IPS-18a (cell line): ENCODE data around the gene CTNNBL1.
A peak's percentile ranks its signal among the peaks of the same experiment; 100 is the strongest.

Source experiments
- H3K27ac ChIP-seq: one replicate; pipeline ENCODE4 v1.5.1; 2013; ENCODE audit warnings: low read length
- H3K27me3 ChIP-seq: one replicate; pipeline ENCODE4 v1.6.1; 2013; ENCODE audit warnings: mild to moderate bottlenecking, low read length; ENCODE audit not compliant: control insufficient read depth, insufficient read depth
- H3K36me3 ChIP-seq: one replicate; pipeline ENCODE4 v1.6.1; 2013; ENCODE audit warnings: low read depth, low read length; ENCODE audit not compliant: control insufficient read depth
- H3K4me1 ChIP-seq: one replicate; pipeline ENCODE4 v1.6.1; 2013; ENCODE audit warnings: low read depth, low read length; ENCODE audit not compliant: control insufficient read depth
- H3K4me3 ChIP-seq: one replicate; pipeline ENCODE4 v1.5.1; 2013; ENCODE audit warnings: low read length
- H3K9ac ChIP-seq: one replicate; pipeline ENCODE4 v1.6.1; 2013; ENCODE audit warnings: mild to moderate bottlenecking, low read length, moderate library complexity
- H3K9me3 ChIP-seq: one replicate; pipeline ENCODE4 v1.6.1; 2013; ENCODE audit warnings: low read depth, low read length; ENCODE audit not compliant: control insufficient read depth

The CTNNBL1 gene, protein sequence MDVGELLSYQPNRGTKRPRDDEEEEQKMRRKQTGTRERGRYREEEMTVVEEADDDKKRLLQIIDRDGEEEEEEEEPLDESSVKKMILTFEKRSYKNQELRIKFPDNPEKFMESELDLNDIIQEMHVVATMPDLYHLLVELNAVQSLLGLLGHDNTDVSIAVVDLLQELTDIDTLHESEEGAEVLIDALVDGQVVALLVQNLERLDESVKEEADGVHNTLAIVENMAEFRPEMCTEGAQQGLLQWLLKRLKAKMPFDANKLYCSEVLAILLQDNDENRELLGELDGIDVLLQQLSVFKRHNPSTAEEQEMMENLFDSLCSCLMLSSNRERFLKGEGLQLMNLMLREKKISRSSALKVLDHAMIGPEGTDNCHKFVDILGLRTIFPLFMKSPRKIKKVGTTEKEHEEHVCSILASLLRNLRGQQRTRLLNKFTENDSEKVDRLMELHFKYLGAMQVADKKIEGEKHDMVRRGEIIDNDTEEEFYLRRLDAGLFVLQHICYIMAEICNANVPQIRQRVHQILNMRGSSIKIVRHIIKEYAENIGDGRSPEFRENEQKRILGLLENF

DNA sequence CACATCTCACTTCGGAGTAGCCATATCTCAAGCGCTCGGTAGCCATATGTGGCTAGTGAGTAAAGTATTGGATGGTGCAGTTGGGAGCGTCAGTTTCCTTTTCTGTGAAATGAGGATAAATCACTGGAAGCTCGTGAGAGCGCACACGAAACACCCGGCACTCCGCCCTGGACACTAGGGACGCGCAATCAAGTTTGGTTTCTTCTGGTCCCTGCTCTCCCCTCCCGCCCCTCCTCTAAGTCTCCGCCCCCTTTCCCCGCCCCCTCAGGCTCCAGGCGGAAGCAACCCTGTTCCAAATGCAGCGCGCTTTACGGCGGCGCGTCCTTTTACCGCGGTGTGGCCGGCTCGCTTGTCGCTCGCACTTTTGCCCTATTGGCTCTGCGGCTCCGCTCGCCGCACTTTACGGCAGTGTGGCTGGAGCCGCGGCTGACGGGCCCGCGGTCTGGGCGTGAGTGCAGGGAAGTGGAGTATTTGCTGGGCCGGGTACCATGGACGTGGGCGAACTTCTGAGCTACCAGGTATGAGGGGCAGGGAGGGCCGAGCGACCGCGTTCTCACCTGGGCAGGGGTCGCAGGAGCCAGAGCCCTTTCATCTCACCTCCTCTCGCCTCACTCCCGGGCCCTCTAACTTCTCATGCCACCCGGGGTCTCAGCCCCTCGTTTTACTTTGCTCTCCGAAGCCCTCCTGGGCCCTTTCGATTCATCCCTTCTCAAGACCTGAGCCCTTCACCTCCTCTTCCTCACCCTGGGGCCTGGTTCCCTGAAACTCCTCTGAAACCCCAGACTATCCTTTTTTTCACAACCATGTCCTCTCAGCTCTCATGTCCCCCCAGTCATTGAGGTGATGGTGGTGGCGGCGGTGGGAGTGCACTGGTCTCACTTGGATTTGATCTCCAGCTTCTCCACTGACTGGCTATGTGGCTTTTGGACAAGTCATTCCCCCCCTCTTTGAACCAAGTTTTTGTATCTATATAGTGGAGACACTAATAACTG, at the start of gene CTNNBL1:
Gene CTNNBL1, plus strand, starts transcription at position 396 of the 992 bp plus-strand sequence. Its CDS starts 93 bp downstream, at position 489.
- H3K9me3 ChIP-seq: no peaks in the 10 kb centered on the region
- H3K27ac ChIP-seq: no peak within 1 kb of the TSS
- H3K36me3 ChIP-seq: peaks cover 3% of the 10 kb centered on the region
- H3K27me3 ChIP-seq: peaks cover 4% of the 10 kb centered on the region
- peaks cover 4% of the 10 kb centered on the region for H3K4me1 ChIP-seq
- peak within 1 kb of the TSS; percentile 92 for H3K4me3 ChIP-seq
- peak within 1 kb of the TSS; percentile 68 for H3K9ac ChIP-seq

GRCh38 chr20:37644605-37645004, 49.2 kb upstream of the CTNNBL1 start:
- Histone ChIP-seq H3K4me3 (no peak overlapping the region), H3K4me1 (no peaks in the 10 kb centered on the region), H3K9me3 (no peaks in the 10 kb centered on the region), H3K36me3 (no peaks in the 10 kb centered on the region), H3K27ac (no peak overlapping the region), H3K27me3 (no peaks in the 10 kb centered on the region), H3K9ac (no peak overlapping the region)

GRCh38 chr20:37647946-37648345, 45.9 kb upstream of the CTNNBL1 start:
- H3K9me3 ChIP-seq: no peaks in the 10 kb centered on the region
- no peaks in the 10 kb centered on the region for H3K27me3 ChIP-seq
- no peak overlapping the region for H3K27ac ChIP-seq
- no peaks in the 10 kb centered on the region for H3K4me1 ChIP-seq
- H3K36me3 ChIP-seq: no peaks in the 10 kb centered on the region
- no peak overlapping the region for H3K9ac ChIP-seq
- no peak overlapping the region for H3K4me3 ChIP-seq

- H3K4me3 ChIP-seq: no peak overlapping the region
- no peaks in the 10 kb centered on the region for H3K9me3 ChIP-seq
- no peak overlapping the region for H3K27ac ChIP-seq
- H3K27me3 ChIP-seq: no peaks in the 10 kb centered on the region
- H3K9ac ChIP-seq: no peak overlapping the region
- H3K4me1 ChIP-seq: no peaks in the 10 kb centered on the region
- H3K36me3 ChIP-seq: no peaks in the 10 kb centered on the region
Measured at GRCh38 chr20:37649017-37649416, 44.8 kb upstream of the CTNNBL1 start.

DNA sequence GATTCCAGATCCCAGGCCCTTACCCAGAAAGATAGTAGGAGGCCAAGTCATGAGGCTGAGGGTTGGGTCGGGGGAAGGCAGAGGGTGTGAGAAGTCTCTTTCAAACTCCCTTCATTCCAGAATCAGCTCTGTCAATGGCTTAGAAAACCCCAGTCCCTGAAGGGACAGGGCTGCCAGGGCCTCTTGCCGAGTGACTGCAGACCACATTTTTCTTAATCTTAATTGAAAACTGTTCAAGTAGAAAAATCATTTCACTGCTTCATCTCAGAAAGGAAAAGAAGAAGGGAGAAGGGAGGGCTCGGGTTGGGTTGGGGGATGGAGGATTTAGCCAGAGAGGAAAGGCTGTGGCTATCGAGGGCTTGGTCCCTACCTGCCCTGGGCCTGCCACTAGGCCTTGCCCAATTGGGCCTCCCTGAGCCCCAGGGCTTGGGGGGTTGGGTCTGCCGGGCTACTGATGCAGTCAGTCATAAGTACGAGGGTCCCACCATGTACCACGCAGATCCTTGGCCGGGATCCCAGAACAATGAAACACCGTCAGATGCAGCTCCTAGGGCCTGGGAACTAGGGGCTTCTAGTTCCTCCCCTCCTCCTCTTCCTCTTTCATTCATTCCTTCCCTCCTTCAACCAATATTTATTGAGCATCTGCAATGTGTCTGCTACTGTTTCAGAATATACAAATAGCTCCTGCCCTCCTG, 44.0 kb upstream of the CTNNBL1 start:
- Histone ChIP-seq H3K4me1 (no peaks in the 10 kb centered on the region), H3K27me3 (no peaks in the 10 kb centered on the region), H3K4me3 (no peak overlapping the region), H3K9ac (no peak overlapping the region), H3K27ac (no peak overlapping the region), H3K36me3 (no peaks in the 10 kb centered on the region), H3K9me3 (no peaks in the 10 kb centered on the region)

- Histone ChIP-seq H3K4me1 (no peaks in the 10 kb centered on the region), H3K9me3 (no peaks in the 10 kb centered on the region), H3K4me3 (no peak overlapping the region), H3K9ac (no peak overlapping the region), H3K27ac (no peak overlapping the region), H3K36me3 (no peaks in the 10 kb centered on the region), H3K27me3 (no peaks in the 10 kb centered on the region)
Measured at GRCh38 chr20:37650661-37651060, 43.2 kb upstream of the CTNNBL1 start.

DNA sequence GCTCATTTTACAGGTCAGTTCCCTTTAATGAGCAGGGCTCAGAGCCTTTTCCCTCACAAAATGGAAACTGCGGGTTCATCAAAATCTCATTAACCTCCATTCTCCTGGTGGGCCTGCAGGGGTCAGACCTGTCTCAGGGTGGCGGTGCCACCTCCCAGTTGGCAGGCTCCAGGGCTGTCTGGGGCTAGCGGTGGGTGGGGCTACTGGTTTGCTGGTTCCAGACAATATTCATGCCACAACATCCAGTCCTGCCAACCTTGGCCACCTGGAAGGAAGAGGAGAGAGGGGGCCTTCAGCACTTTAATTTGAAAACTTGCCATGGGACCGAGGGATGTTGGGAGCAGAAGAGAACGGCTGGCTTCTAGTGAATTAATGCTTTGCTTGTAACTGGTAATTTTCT, 41.9 kb upstream of the CTNNBL1 start:
- no peaks in the 10 kb centered on the region for H3K4me1 ChIP-seq
- no peaks in the 10 kb centered on the region for H3K27me3 ChIP-seq
- no peak overlapping the region for H3K4me3 ChIP-seq
- H3K27ac ChIP-seq: no peak overlapping the region
- H3K9ac ChIP-seq: no peak overlapping the region
- H3K36me3 ChIP-seq: no peaks in the 10 kb centered on the region
- no peaks in the 10 kb centered on the region for H3K9me3 ChIP-seq

- Histone ChIP-seq H3K9me3 (no peaks in the 10 kb centered on the region), H3K27ac (no peak overlapping the region), H3K4me1 (peaks cover 2% of the 10 kb centered on the region), H3K4me3 (no peak overlapping the region), H3K9ac (no peak overlapping the region), H3K27me3 (no peaks in the 10 kb centered on the region), H3K36me3 (no peaks in the 10 kb centered on the region)
Measured at GRCh38 chr20:37656945-37657344, 36.9 kb upstream of the CTNNBL1 start.

DNA sequence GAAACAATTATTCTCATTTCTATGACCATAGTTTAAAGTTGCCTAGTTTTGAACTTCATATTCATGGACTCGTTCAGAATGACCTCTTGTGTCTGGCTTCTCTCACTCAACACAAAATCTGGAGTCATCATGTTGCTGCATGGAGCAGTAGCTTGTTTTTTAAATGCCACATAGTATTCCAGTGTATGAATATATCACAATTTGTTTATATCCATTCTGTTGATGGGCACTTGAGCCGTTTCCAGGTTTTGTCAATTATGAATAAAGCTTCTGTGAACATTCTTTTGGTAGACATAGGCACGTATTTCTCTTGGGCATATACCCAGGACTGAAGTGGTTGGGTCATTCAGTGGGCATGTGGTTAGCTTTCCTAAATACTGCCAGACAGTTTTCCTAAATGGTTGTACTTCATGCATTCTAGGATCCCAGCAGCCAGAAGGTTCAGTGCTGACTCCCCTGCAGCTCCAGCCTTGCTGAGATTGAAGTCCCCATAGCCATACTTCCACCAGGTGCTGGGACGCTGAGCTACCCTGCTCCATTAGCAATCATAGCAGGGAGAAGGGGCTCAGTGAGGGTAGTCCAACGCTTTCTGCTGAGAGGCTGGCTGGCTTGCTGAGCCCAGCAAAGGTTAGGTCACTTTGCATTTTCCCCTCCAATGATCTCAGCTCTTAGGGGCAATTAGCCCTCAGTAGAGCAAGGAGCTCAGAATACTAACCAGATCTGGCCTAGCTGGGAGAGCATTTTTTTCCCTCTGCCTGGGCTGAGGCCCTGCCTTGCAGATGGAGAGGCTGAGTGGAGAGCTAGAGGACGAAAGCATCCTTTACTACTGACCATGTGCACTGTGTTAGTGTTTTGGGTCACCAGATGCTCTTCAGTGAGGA, 35.7 kb upstream of the CTNNBL1 start:
- H3K4me1 ChIP-seq: peaks cover 4% of the 10 kb centered on the region
- no peak overlapping the region for H3K27ac ChIP-seq
- H3K4me3 ChIP-seq: no peak overlapping the region
- no peaks in the 10 kb centered on the region for H3K36me3 ChIP-seq
- no peaks in the 10 kb centered on the region for H3K27me3 ChIP-seq
- no peaks in the 10 kb centered on the region for H3K9me3 ChIP-seq
- no peak overlapping the region for H3K9ac ChIP-seq

- H3K4me1 ChIP-seq: peaks cover 4% of the 10 kb centered on the region
- no peak overlapping the region for H3K9ac ChIP-seq
- no peaks in the 10 kb centered on the region for H3K36me3 ChIP-seq
- no peaks in the 10 kb centered on the region for H3K9me3 ChIP-seq
- H3K27me3 ChIP-seq: no peaks in the 10 kb centered on the region
- no peak overlapping the region for H3K27ac ChIP-seq
- H3K4me3 ChIP-seq: no peak overlapping the region
Measured at GRCh38 chr20:37661519-37661918, 32.3 kb upstream of the CTNNBL1 start.
